H54 (cell line): ENCODE measurements around the gene STX2.
A peak's percentile ranks its signal among the peaks of the same experiment; 100 is the strongest.
"Not testable (repeated sequence)": the region's sequence is repeated elsewhere in the genome, so short reads cannot be mapped to it uniquely, and the experiment has no call there.

Experiments used
- DNase-seq: peaks from one replicate; pipeline ENCODE4 v3.0.0; 2011; ENCODE audit warnings: low spot score, mixed read lengths; ENCODE audit not compliant: insufficient read length
- FAIRE-seq: peaks from 3 replicates; lab custom pipeline; 2011; peaks lifted over from hg19 to GRCh38; lab: Jason Lieb, UNC
- POLR2A ChIP-seq: IDR thresholded peaks from 2 replicates; pipeline ENCODE4 v1.6.1; 2011; ENCODE audit warnings: low read depth, mild to moderate bottlenecking, low read length

The STX2 gene

GRCh38 chr12:130765186-130765659, 73.8 kb downstream of the STX2 start:
- no peak for FAIRE-seq
- no peak for DNase-seq
- TF ChIP-seq POLR2A = no peak

GRCh38 chr12:130764475-130765185, 74.4 kb downstream of the STX2 start:
- no peak for DNase-seq
- TF ChIP-seq POLR2A = no peak
- FAIRE-seq = no peak

- no peak for FAIRE-seq
- no peak for DNase-seq
- no peak for TF ChIP-seq POLR2A
These were observed 75.0 kb downstream of the STX2 start for GRCh38 chr12:130764073-130764472.

DNA sequence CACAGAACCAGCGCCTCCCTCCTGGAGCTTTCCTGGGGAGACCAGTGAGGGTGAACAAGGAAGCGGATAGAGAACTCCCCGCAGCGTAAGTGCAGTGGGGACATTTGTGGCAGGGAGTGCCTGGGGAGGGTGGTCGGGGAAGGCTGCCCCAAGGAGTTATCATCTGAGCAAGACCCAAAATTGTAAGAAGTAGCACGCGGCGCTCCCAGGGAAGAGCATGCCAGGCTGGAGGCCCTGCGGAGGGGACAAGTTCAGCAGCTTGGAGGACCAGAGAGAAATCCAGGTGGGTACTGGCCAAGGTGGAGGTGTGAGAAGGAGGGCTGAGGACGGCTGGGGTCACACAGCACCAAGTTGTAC, 76.8 kb downstream of the STX2 start:
- FAIRE-seq (no peak), DNase-seq (no peak)
- no peak for TF ChIP-seq POLR2A

- TF ChIP-seq POLR2A = no peak
- FAIRE-seq (no peak), DNase-seq (peak; percentile 70)
These were observed 77.3 kb downstream of the STX2 start for GRCh38 chr12:130761537-130762318.

GRCh38 chr12:130754234-130754901, 84.7 kb downstream of the STX2 start:
- no peak for TF ChIP-seq POLR2A
- no peak for FAIRE-seq

DNA sequence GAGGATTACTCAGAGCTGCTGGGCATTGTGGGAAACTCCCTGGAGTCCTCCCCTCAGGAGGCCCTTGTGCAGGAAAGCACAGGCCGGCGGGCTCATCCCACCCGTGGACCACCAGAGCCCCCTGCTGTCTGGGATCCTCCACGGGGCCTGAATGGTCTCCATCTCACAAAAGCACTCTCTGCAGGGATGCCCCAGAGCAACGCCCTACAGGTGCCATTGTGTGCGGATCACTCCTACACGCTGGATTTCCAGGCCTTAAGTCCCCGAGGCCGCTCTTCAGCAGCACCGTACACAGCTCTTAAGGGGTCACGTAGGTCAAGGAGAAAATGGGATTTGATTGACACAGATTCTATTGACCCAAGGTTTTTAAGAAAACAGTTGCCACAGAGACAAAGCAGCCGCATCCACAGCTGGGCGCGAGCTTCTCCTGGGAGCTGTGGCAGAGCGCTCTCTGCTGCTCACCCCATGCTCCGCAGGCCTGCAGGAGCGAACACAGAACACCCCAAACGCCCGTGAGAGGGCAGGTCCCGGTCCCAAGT, 86.3 kb downstream of the STX2 start:
- TF ChIP-seq POLR2A = no peak
- DNase-seq (no peak), FAIRE-seq (no peak)

More at GRCh38 chr12:130754234-130754901, 84.7 kb downstream of the STX2 start:
- DNase-seq = no peak

DNA sequence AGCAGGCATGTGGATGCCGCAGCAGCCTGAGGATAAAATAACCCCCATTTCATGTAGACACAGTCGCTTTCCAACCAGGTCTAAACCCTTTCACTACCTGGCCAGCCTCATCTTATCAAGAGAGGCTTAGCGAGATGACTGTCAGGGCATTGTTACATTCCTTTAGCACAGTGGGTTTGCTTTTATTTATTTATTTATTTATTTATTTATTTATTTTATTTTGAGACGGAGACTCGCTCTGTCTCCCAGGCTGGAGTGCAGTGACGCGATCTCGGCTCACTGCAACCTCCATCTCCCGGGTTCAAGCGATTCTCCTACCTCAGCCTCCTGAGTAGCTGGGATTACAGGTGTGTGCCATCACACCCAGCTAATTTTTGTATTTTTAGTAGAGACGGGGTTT, 87.0 kb downstream of the STX2 start:
- not testable (repeated sequence) for FAIRE-seq

DNA sequence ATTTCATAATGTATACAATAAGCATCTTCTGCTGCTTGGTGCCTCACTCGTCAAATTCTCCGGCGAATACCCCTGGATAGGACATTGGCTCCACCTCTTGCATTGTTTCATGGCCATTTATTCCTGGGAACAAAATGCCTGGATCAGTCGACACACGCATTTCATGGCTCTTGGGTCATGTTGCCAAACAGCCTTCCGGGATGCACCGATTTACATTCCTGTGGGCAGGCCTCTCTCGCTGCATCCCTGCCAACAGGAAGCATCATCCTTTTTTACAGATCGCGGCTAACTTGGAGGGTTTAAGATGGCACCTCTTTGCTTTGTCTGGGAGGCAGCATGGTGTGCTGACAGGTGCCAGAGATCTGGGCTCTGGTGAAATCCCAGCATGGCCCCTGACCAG, 90.3 kb downstream of the STX2 start:
- no peak for TF ChIP-seq POLR2A
- FAIRE-seq = no peak
- no peak for DNase-seq

More for the DNA sequence above, 87.0 kb downstream of the STX2 start:
- not testable (repeated sequence) for DNase-seq

DNA sequence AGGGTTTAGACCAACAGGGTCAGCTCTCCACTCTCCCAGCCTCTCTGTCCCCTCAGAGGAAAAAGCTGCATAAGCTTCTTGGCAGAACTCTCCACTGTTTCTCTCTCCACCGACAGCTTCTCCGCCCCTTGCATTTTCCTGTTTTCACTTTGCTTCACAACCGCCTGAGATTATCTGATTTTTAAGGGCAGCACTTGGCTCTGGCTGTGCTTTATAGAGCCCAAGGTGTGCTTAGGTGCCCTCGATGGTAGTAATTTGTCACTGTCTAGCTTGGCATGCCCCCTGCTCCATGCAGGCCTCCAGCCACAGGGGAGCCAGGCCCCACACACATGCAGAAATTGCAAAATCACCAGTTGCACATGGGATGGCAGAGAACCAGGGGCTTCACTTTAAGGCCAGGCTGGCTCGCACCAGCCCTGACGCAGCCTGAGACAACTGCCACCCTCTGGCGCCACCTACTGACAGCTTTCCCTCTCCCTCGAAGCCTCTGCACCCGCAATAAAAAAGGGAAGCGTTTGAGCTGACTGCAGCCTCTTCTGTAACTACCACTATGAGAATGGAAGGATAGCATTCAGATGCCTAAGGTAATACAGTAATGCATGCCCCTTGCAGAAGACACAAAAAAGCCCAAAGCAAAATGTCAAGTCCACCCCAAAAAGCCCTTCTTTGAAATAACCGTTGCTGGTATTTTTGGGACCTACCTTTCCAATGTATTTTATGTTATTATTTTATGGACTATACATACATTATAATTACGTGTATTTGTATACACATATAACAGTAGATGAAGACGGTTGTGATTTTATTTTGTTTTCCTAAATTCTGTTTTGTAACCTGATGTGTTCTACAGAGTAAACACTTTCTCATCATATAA, 90.9 kb downstream of the STX2 start:
- DNase-seq (peak; percentile 66), FAIRE-seq (no peak)
- no peak for TF ChIP-seq POLR2A

- FAIRE-seq (no peak), DNase-seq (no peak)
- no peak for TF ChIP-seq POLR2A
These were observed 92.5 kb downstream of the STX2 start for GRCh38 chr12:130746546-130746945.

DNA sequence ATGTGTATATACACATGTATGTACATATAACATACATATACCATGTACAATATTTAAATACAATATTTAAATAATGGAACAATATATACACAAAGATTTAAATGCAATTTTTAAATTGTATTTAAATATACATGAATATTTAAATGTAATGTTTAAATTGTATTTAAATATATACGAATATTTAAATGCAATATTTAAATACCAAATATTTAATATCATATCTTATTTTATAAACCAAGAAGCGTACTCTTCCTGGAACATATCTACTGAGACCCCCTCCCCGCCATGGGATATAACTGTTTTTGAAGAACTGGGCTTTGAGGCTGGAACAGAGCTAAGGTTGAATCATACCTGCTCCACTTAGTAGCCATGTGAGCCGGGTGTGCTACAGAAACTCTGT, 93.1 kb downstream of the STX2 start:
- TF ChIP-seq POLR2A = no peak
- FAIRE-seq (no peak), DNase-seq (no peak)

DNA sequence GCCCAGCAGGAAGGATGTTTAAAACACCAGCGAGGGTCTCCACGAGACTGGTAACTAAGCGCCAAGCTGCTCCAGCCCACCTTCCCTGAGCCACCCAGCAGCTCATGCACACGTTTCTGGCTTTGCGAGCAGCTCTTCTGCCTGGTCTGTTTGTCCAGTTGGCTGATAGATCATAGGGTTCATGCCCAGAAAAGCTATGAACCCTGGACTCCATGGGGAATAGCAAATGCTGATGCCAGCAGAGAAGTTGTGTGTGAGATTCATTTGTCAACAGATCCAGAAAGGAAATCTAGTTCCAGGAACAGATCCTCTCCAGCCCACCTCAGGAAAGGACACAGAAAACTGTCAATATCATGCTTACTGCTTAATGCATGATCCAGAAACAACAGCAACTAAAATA, 94.8 kb downstream of the STX2 start:
- DNase-seq (no peak), FAIRE-seq (no peak)
- TF ChIP-seq POLR2A = no peak
